Measurements from ENCODE around the gene CSNK1E. TPM values are rescaled to one million over a fixed set of nuclear protein-coding genes. Genes with fewer than 3 reads are reported as not detected.

Gene CSNK1E
- total RNA-seq, 2 donors from 2014 or later, result 41.8 to 78.8 TPM

GRCh38 chr22:38299770-38300102 lies 17.5 kb downstream of the CSNK1E start:
- Histone ChIP-seq H3K9me3 (no peaks in the 10 kb centered on the region), H3K27me3 (no peaks in the 10 kb centered on the region), H3K27ac (no peak overlapping the region), H3K36me3 (peaks cover 88% of the 10 kb centered on the region), H3K4me1 (peaks cover 0 to 33% of the 10 kb centered on the region in 2 donors), H3K4me3 (no peak overlapping the region)
- DNase-seq (ENCODE audit: low spot score), result no peak
- TF ChIP-seq CTCF (IDR thresholded peaks at IDR 0.05), result no peak

- no peak for DNase-seq (ENCODE audit: low spot score)
- Histone ChIP-seq H3K4me1 (peaks cover 0 to 23% of the 10 kb centered on the region in 2 donors), H3K36me3 (peaks cover 100% of the 10 kb centered on the region), H3K4me3 (no peak overlapping the region), H3K27me3 (no peaks in the 10 kb centered on the region), H3K27ac (no peak overlapping the region), H3K9me3 (no peaks in the 10 kb centered on the region)
- TF ChIP-seq CTCF (IDR thresholded peaks at IDR 0.05), result peak; percentile 17 to 47
Measured at GRCh38 chr22:38298312-38299005, 18.8 kb downstream of the CSNK1E start.

GRCh38 chr22:38296372-38296771 lies 20.9 kb downstream of the CSNK1E start:
- H3K4me1 ChIP-seq, result peaks cover 0 to 28% of the 10 kb centered on the region in 2 donors
- DNase-seq (ENCODE audit: low spot score), result no peak
- no peaks in the 10 kb centered on the region for H3K27me3 ChIP-seq
- H3K27ac ChIP-seq, result peak overlapping the region; percentile 11 to 19
- no peak for TF ChIP-seq CTCF (IDR thresholded peaks at IDR 0.05)
- H3K36me3 ChIP-seq, result peaks cover 99% of the 10 kb centered on the region
- no peak overlapping the region for H3K4me3 ChIP-seq
- H3K9me3 ChIP-seq, result no peaks in the 10 kb centered on the region

GRCh38 chr22:38295863-38296262 lies 21.4 kb downstream of the CSNK1E start:
- Histone ChIP-seq H3K36me3 (peaks cover 99% of the 10 kb centered on the region), H3K9me3 (no peaks in the 10 kb centered on the region), H3K4me1 (peaks cover 0 to 30% of the 10 kb centered on the region in 2 donors), H3K4me3 (no peak overlapping the region), H3K27ac (peak overlapping the region; percentile 11 to 19), H3K27me3 (no peaks in the 10 kb centered on the region)
- no peak for DNase-seq (ENCODE audit: low spot score)
- no peak for TF ChIP-seq CTCF (IDR thresholded peaks at IDR 0.05)

- H3K27ac ChIP-seq, result peak overlapping the region in 1 of 2 donors; percentile 69
- no peak for TF ChIP-seq CTCF (IDR thresholded peaks at IDR 0.05)
- peaks cover 0 to 29% of the 10 kb centered on the region in 2 donors for H3K4me1 ChIP-seq
- H3K9me3 ChIP-seq, result no peaks in the 10 kb centered on the region
- DNase-seq (ENCODE audit: low spot score), result no peak
- H3K27me3 ChIP-seq, result no peaks in the 10 kb centered on the region
- H3K4me3 ChIP-seq, result no peak overlapping the region
- H3K36me3 ChIP-seq, result peaks cover 95% of the 10 kb centered on the region
Measured at GRCh38 chr22:38295339-38295738, 21.9 kb downstream of the CSNK1E start.

- H3K36me3 ChIP-seq, result peaks cover 83% of the 10 kb centered on the region
- H3K4me3 ChIP-seq, result no peak overlapping the region
- no peak for DNase-seq (ENCODE audit: low spot score)
- H3K4me1 ChIP-seq, result peaks cover 0 to 19% of the 10 kb centered on the region in 2 donors
- H3K27ac ChIP-seq, result peak overlapping the region; percentile 59 to 69
- H3K9me3 ChIP-seq, result no peaks in the 10 kb centered on the region
- TF ChIP-seq CTCF (IDR thresholded peaks at IDR 0.05), result no peak
- no peaks in the 10 kb centered on the region for H3K27me3 ChIP-seq
Measured at GRCh38 chr22:38294193-38294592, 23.0 kb downstream of the CSNK1E start.
